Right ventricle myocardium inferior (tissue), 1 donor: Measurements from ENCODE around the gene MTMR12. TPM values are rescaled to one million over a fixed set of nuclear protein-coding genes. Genes with fewer than 3 reads are reported as not detected.
A peak's percentile ranks its signal among the peaks of the same experiment; 100 is the strongest.
"Not testable (repeated sequence)": the region's sequence is repeated elsewhere in the genome, so short reads cannot be mapped to it uniquely, and the experiment has no call there.

Source experiments
- ATAC-seq: fragments of 200-7000 bp; cut with Tn5 transposase; one replicate; pipeline ENCODE4 v1.9.1; 2020; ENCODE audit warnings: mild to moderate bottlenecking, moderate library complexity
- DNase-seq: peaks from one replicate; pipeline ENCODE4 v3.0.0; 2021; ENCODE audit errors: missing footprints
- intact Hi-C: fragments of 100-400 bp; cut with DNase I; formaldehyde crosslinking; loops from one replicate; pipeline ENCODE4 v1.11.0; 2022
- total RNA-seq: library from RNA; stranded (reverse); fragmentation: NEBNext Ultra II Directional; extraction: Animal tissue kit (Norgen Biotek cat#: 25700); gene quantifications from one replicate; pipeline ENCODE4 v1.2.1, GENCODE V29; 2021
- donor health status: DM: no; HTN: yes; CAD: no; lungs with severe emphysema.

MTMR12 gene
- total RNA-seq, 1 donor from 2014 or later = 18.7 TPM

GRCh38 chr5:32329395-32329834 is 16.7 kb upstream of the MTMR12 start:
- no peak for DNase-seq
- intact Hi-C loops = loop anchor here (1.0 kb wide), 1 partner anchor 97 kb away; no protein-coding TSS in a partner anchor
- ATAC-seq = peak; percentile 91

- ATAC-seq (no peak), DNase-seq (no peak)
- intact Hi-C loops = no loop called here
Measured at GRCh38 chr5:32326216-32326772, 13.6 kb upstream of the MTMR12 start.

GRCh38 chr5:32325616-32326015 is 12.9 kb upstream of the MTMR12 start:
- intact Hi-C loops = no loop called here
- ATAC-seq (no peak), DNase-seq (no peak)

GRCh38 chr5:32325062-32325461 is 12.3 kb upstream of the MTMR12 start:
- intact Hi-C loops = no loop called here
- DNase-seq (no peak), ATAC-seq (no peak)

- ATAC-seq (no peak), DNase-seq (no peak)
- intact Hi-C loops = no loop called here
Measured at GRCh38 chr5:32323741-32324140, 11.0 kb upstream of the MTMR12 start.

- ATAC-seq (no peak), DNase-seq (no peak)
- intact Hi-C loops = no loop called here
Measured at GRCh38 chr5:32322882-32323281, 10.1 kb upstream of the MTMR12 start.

GRCh38 chr5:32321787-32322186 is 9.0 kb upstream of the MTMR12 start:
- intact Hi-C loops, ATAC-seq, DNase-seq: not testable (repeated sequence)

GRCh38 chr5:32320576-32320975 is 7.8 kb upstream of the MTMR12 start:
- ATAC-seq (no peak), DNase-seq (no peak)

GRCh38 chr5:32319926-32320543 is 7.3 kb upstream of the MTMR12 start:
- intact Hi-C loops = no loop called here
- no peak for ATAC-seq
- DNase-seq = no peak

More at GRCh38 chr5:32320576-32320975, 7.8 kb upstream of the MTMR12 start:
- intact Hi-C loops = no loop called here

GRCh38 chr5:32319392-32319791 is 6.7 kb upstream of the MTMR12 start:
- DNase-seq = no peak
- ATAC-seq = no peak
- intact Hi-C loops = no loop called here

- intact Hi-C loops = no loop called here
- no peak for DNase-seq
- no peak for ATAC-seq
Measured at GRCh38 chr5:32317041-32317440, 4.3 kb upstream of the MTMR12 start.

- intact Hi-C loops = no loop called here
- no peak for DNase-seq
- no peak for ATAC-seq
Measured at GRCh38 chr5:32315221-32316014, 2.7 kb upstream of the MTMR12 start.

GRCh38 chr5:32314658-32315057 is 1.9 kb upstream of the MTMR12 start:
- intact Hi-C loops = loop anchor here (5.0 kb wide), 1 partner anchor 82 kb away; no protein-coding TSS in a partner anchor
- ATAC-seq (no peak), DNase-seq (no peak)

- not testable (repeated sequence) for DNase-seq, ATAC-seq
- intact Hi-C loops = loop anchor here (5.0 kb wide), 1 partner anchor 82 kb away; no protein-coding TSS in a partner anchor
Measured at GRCh38 chr5:32314152-32314488, 1.4 kb upstream of the MTMR12 start.

- intact Hi-C loops = loop anchor here (2.0 to 5.0 kb wide), 2 partner anchors 37 to 80 kb away; no protein-coding TSS in a partner anchor
- peak; percentile 6 for ATAC-seq
Measured at GRCh38 chr5:32312197-32312594, 543 bp downstream of the MTMR12 start.

GRCh38 chr5:32311404-32312196 is 1.1 kb downstream of the MTMR12 start:
- intact Hi-C loops = loop anchor here (2.0 to 5.0 kb wide), 2 partner anchors 37 to 79 kb away; no protein-coding TSS in a partner anchor
- DNase-seq (no peak), ATAC-seq (no peak)

More at GRCh38 chr5:32312197-32312594, 543 bp downstream of the MTMR12 start:
- peak; percentile 87 for DNase-seq

- ATAC-seq (no peak), DNase-seq (no peak)
- intact Hi-C loops = loop anchor here (5.0 kb wide), 1 partner anchor 77 kb away; no protein-coding TSS in a partner anchor
Measured at GRCh38 chr5:32309761-32310160, 3.0 kb downstream of the MTMR12 start.

- ATAC-seq (no peak), DNase-seq (no peak)
- intact Hi-C loops = no loop called here
Measured at GRCh38 chr5:32308946-32309345, 3.8 kb downstream of the MTMR12 start.

GRCh38 chr5:32307769-32308194 is 5.0 kb downstream of the MTMR12 start:
- DNase-seq (no peak), ATAC-seq (no peak)
- intact Hi-C loops = no loop called here
